ENCODE results near the gene RPS18. TPM values are rescaled to one million over a fixed set of nuclear protein-coding genes. Genes with fewer than 3 reads are reported as not detected.

RPS18 gene
- total and polyA plus RNA-seq, 2 of the 13 experiments (the other 11 are each of a cell fraction or from before 2014, with no cell fraction given) = 3,896 to 5,806 TPM

DNA sequence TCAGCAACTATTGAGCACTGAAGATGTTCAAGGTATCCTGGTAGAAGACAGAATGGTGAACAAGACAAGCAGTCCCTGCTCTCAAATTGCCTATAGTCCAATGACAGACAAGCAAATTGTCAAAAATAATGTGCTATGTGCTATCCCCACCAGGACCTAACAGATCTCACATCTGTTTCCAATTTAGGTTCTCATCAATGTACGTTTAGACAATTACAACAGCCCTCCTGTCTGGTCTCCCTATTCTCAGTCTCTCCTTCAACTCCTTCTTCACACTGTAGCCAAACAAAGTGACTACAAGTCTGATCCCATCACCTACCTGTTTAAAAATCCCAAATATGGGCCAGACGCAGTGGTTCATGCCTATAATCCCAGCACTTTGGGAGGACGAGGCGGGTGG, 34.5 kb downstream of the RPS18 start:
- H3K79me2 ChIP-seq (ENCODE audit: insufficient read depth, low read length) = peaks cover 4% of the 10 kb centered on the region
- POLR2A ChIA-PET = no interaction called here

More for the DNA sequence above, 34.5 kb downstream of the RPS18 start:
- WGBS (ENCODE audit: low lambda C conversion rate) = 91% methylated on average over 4 of the region's 4 CpGs
- FAIRE-seq (no peak), ATAC-seq (no peak), DNase-seq (ENCODE audit: low spot score) (no peak)
- BruUV-seq (replicated peaks) = no TSS peak
- Histone ChIP-seq H3K36me3 (replicated peaks in 1 of 2; ENCODE audit: control insufficient read depth in 1 of 2, insufficient read depth in 2 of 2, low read length in 2 of 2) (peaks cover 9 to 22% of the 10 kb centered on the region in 2 experiments; a peak in 3 of 5 replicates), H3K4me1 (ENCODE audit: insufficient read depth, low read length) (peaks cover under 1% of the 10 kb centered on the region; the same call in 1 of the 2 replicates), H3K4me3 (replicated peaks in 1 of 3; ENCODE audit: insufficient read depth in 1 of 3, low read depth in 2 of 3, low read length in 3 of 3) (no peak overlapping the region), H3K27me3 (ENCODE audit: control insufficient read depth in 1 of 2, insufficient read depth in 2 of 2, low read length in 2 of 2) (no peaks in the 10 kb centered on the region), H3K9ac (ENCODE audit: insufficient read depth, low read depth, low read length) (no peak overlapping the region), H2AFZ (ENCODE audit: low read length) (no peak overlapping the region), H3K9me3 (ENCODE audit: low read length) (no peaks in the 10 kb centered on the region), H3K4me2 (ENCODE audit: low read depth, low read length) (no peak overlapping the region), H4K20me1 (ENCODE audit: insufficient read depth, low read length) (no peaks in the 10 kb centered on the region), H3K27ac (ENCODE audit: extremely low read length, insufficient read depth, low read length) (no peak overlapping the region)
- in situ Hi-C loops (cut with HindIII; ENCODE audit: extremely low pct_ligation_motif_present, low pct_unique_long_range_greater_than_20kb) = no loop called here
- CTCF ChIA-PET (ENCODE audit: low intra/inter-chr PET ratio, low total read pairs) = no interaction called here
- intact Hi-C loops (cut with micrococcal nuclease; ENCODE audit: unreplicated experiment) = no loop called here
- no peak for TF ChIP-seq ZBTB38 (CRISPR knock-in tag; IDR thresholded peaks at IDR 0.05)
- TF ChIP-seq, protein P1, sequence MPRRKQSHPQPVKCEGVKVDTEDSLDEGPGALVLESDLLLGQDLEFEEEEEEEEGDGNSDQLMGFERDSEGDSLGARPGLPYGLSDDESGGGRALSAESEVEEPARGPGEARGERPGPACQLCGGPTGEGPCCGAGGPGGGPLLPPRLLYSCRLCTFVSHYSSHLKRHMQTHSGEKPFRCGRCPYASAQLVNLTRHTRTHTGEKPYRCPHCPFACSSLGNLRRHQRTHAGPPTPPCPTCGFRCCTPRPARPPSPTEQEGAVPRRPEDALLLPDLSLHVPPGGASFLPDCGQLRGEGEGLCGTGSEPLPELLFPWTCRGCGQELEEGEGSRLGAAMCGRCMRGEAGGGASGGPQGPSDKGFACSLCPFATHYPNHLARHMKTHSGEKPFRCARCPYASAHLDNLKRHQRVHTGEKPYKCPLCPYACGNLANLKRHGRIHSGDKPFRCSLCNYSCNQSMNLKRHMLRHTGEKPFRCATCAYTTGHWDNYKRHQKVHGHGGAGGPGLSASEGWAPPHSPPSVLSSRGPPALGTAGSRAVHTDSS (CRISPR knock-in tag; conservative IDR thresholded peaks at IDR 0.05) = no peak
- no peak for TF ChIP-seq LCORL (IDR thresholded peaks at IDR 0.05)
- TF ChIP-seq LCORL (CRISPR knock-in tag; IDR thresholded peaks at IDR 0.05) = no peak
- TF ChIP-seq RAD21 (CRISPR knock-in tag; IDR thresholded peaks at IDR 0.05) = no peak
- no peak for TF ChIP-seq NFAT5 (CRISPR knock-in tag; IDR thresholded peaks at IDR 0.05)
- TF ChIP-seq ZNF281 (CRISPR knock-in tag; IDR thresholded peaks at IDR 0.05; ENCODE audit: borderline replicate concordance) = no peak
- TF ChIP-seq MLLT10 (CRISPR knock-in tag; IDR thresholded peaks at IDR 0.05) = no peak
- TF ChIP-seq ZNF256 (CRISPR knock-in tag; conservative IDR thresholded peaks at IDR 0.05) = no peak

All from HepG2 (cell line).